Muscle layer of colon (tissue), 2 donors: ENCODE results near the gene CNNM3.
"Not testable (repeated sequence)": the region's sequence is repeated elsewhere in the genome, so short reads cannot be mapped to it uniquely, and the experiment has no call there.

Experiments used
- H3K27ac ChIP-seq: one replicate; pipeline ENCODE4 v1.7.0; 2013; ENCODE audit warnings: low read depth, mild to moderate bottlenecking, low read length, moderate library complexity
- H3K27me3 ChIP-seq, 2 donors: one replicate each; pipeline ENCODE4 v1.7.0; 2013; ENCODE audit warnings: low read length in 2 of 2, mild to moderate bottlenecking in 2 of 2; ENCODE audit not compliant: insufficient read depth in 2 of 2, control insufficient read depth in 1 of 2
- H3K36me3 ChIP-seq: one replicate; pipeline ENCODE4 v1.7.0; 2013; ENCODE audit warnings: mild to moderate bottlenecking, low read length; ENCODE audit not compliant: insufficient read depth
- H3K4me1 ChIP-seq: one replicate; pipeline ENCODE4 v1.7.0; 2013; ENCODE audit warnings: mild to moderate bottlenecking, low read length; ENCODE audit not compliant: insufficient read depth
- H3K4me3 ChIP-seq, 2 donors: one replicate each; pipeline ENCODE4 v1.7.0; 2013; ENCODE audit warnings: low read length in 2 of 2, low read depth in 1 of 2, mild to moderate bottlenecking in 1 of 2, moderate library complexity in 1 of 2
- H3K9ac ChIP-seq: one replicate; pipeline ENCODE4 v1.7.0; 2013; ENCODE audit warnings: low read length
- H3K9me3 ChIP-seq: one replicate; pipeline ENCODE4 v1.7.0; 2013; ENCODE audit warnings: mild to moderate bottlenecking, low read length
- donor health status: abdominal sarcoma.
- donor health status: Adenocarcinoma of cecum.

The CNNM3 gene

DNA sequence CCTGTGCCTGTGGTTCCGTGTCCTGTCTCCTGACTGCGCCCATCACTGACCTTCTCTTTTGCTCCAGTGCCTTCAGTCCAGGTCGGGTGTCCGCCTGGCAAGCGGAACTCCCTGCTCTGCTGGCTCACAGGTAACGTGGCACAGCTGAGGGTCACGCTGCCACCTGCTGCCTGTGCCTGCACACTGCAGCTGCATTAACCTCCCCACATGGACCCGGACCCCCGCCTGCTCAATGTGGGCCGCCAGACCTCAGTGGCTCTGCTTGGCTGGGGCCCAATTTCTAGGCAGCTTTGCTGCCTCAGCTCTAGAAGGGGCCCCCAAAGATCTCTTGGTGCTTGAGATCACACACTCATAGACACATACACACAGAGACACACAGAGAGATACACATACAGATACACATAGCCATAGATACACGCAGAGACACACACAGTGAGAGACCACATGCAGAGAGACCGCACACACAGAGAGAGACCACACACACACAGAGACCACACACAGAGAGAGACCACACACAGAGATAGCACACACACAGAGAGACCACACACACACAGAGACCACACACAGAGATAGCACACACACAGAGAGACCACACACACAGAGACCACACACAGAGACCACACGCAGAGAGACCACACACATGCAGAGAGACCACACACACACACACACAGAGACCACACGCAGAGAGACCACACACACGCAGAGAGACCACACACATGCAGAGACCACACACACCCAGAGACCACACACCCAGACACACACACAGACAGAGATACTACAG lies 14.9 kb upstream of the CNNM3 start:
- Histone ChIP-seq H3K9ac (no peak overlapping the region), H3K27me3 (no peaks in the 10 kb centered on the region), H3K4me3 (no peak overlapping the region), H3K36me3 (peaks cover 15% of the 10 kb centered on the region), H3K9me3 (no peaks in the 10 kb centered on the region), H3K27ac (no peak overlapping the region), H3K4me1 (peaks cover 7% of the 10 kb centered on the region)

- Histone ChIP-seq H3K4me3 (no peak overlapping the region), H3K4me1 (peaks cover 7% of the 10 kb centered on the region), H3K27me3 (no peaks in the 10 kb centered on the region), H3K9me3 (no peaks in the 10 kb centered on the region), H3K9ac (no peak overlapping the region), H3K36me3 (peaks cover 15% of the 10 kb centered on the region), H3K27ac (no peak overlapping the region)
These were observed 14.1 kb upstream of the CNNM3 start for GRCh38 chr2:96801786-96802595.

GRCh38 chr2:96802721-96803120 lies 13.3 kb upstream of the CNNM3 start:
- no peak overlapping the region for H3K27ac ChIP-seq

GRCh38 chr2:96804986-96805385 lies 11.1 kb upstream of the CNNM3 start:
- H3K27me3 ChIP-seq, result no peaks in the 10 kb centered on the region
- H3K4me3 ChIP-seq, result no peak overlapping the region
- no peak overlapping the region for H3K27ac ChIP-seq
- H3K9ac ChIP-seq, result no peak overlapping the region
- peaks cover 7% of the 10 kb centered on the region for H3K4me1 ChIP-seq
- no peaks in the 10 kb centered on the region for H3K9me3 ChIP-seq
- peaks cover 14% of the 10 kb centered on the region for H3K36me3 ChIP-seq

More at GRCh38 chr2:96802721-96803120, 13.3 kb upstream of the CNNM3 start:
- Histone ChIP-seq H3K9me3 (no peaks in the 10 kb centered on the region), H3K36me3 (peaks cover 10% of the 10 kb centered on the region), H3K9ac (no peak overlapping the region), H3K27me3 (no peaks in the 10 kb centered on the region), H3K4me3 (no peak overlapping the region), H3K4me1 (peaks cover 7% of the 10 kb centered on the region)

- H3K27ac ChIP-seq, H3K9me3 ChIP-seq, H3K4me3 ChIP-seq, H3K27me3 ChIP-seq, H3K4me1 ChIP-seq, H3K9ac ChIP-seq: not testable (repeated sequence)
- H3K36me3 ChIP-seq, result peaks cover 20% of the 10 kb centered on the region
These were observed 10.1 kb upstream of the CNNM3 start for GRCh38 chr2:96805946-96806345.

- H3K36me3 ChIP-seq, result peaks cover 20% of the 10 kb centered on the region
These were observed 9.5 kb upstream of the CNNM3 start for GRCh38 chr2:96806468-96807126.

DNA sequence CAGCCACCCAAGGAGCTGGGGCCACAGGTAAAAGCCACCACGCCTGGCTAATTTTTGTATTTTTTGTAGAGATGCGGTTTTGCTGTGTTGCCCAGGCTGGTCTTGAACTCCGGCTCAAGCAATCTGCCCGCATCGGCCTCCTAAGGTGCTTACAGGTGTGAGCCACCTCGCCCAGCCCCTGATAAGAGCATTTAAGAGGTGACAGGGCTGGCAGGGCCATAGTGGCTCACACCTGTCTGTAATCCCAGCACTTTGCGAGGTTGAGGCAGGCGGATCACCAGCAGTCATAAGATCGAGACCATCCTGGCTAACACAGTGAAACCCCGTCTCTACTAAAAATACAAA lies 9.0 kb upstream of the CNNM3 start:
- Histone ChIP-seq H3K27ac (no peak overlapping the region), H3K4me1 (peaks cover 2% of the 10 kb centered on the region), H3K27me3 (no peaks in the 10 kb centered on the region), H3K9me3 (no peaks in the 10 kb centered on the region), H3K9ac (no peak overlapping the region), H3K4me3 (no peak overlapping the region), H3K36me3 (peaks cover 17% of the 10 kb centered on the region)

More at GRCh38 chr2:96806468-96807126, 9.5 kb upstream of the CNNM3 start:
- H3K4me1 ChIP-seq, result no peaks in the 10 kb centered on the region
- H3K9ac ChIP-seq, result no peak overlapping the region
- no peaks in the 10 kb centered on the region for H3K27me3 ChIP-seq
- no peak overlapping the region for H3K27ac ChIP-seq
- no peaks in the 10 kb centered on the region for H3K9me3 ChIP-seq
- no peak overlapping the region for H3K4me3 ChIP-seq

GRCh38 chr2:96808176-96808837 lies 7.8 kb upstream of the CNNM3 start:
- Histone ChIP-seq H3K36me3 (peaks cover 11% of the 10 kb centered on the region), H3K4me3 (no peak overlapping the region), H3K27me3 (no peaks in the 10 kb centered on the region), H3K4me1 (peaks cover 5% of the 10 kb centered on the region), H3K27ac (no peak overlapping the region), H3K9ac (no peak overlapping the region), H3K9me3 (no peaks in the 10 kb centered on the region)

DNA sequence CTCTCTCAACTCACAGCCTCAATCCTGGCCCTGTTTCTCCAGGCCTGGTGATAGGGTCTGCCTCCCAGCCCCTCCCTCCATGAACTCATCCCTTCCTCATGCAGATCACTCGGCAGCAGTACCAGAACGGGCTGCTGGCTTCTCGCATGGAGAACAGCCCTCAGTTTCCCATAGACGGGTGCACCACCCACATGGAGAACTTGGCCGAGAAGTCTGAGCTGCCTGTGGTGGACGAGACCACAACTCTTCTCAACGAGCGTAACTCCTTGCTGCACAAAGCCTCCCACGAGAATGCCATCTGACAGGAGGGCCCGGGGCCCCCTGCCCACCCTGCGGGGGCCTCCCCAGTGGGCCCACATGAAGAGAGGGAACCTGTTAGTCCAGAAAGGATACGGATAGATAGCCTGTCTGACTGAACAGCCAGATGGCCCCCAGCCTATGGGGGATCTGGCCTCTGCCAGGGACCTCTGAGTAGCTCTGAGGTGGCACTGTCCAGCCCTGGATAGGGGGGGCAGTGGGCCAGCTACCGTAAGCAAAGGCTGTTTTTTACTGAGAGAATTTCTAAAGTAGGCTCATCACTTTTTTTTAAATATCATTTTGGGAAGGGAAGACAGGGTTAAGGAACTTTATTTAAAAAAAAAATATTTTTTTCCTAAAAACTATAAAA lies 6.7 kb upstream of the CNNM3 start:
- Histone ChIP-seq H3K9ac (no peak overlapping the region), H3K9me3 (no peaks in the 10 kb centered on the region), H3K4me3 (no peak overlapping the region), H3K27me3 (no peaks in the 10 kb centered on the region), H3K36me3 (peaks cover 11% of the 10 kb centered on the region), H3K27ac (no peak overlapping the region), H3K4me1 (peaks cover 5% of the 10 kb centered on the region)

- H3K27me3 ChIP-seq, result no peaks in the 10 kb centered on the region
- no peak overlapping the region for H3K4me3 ChIP-seq
- H3K27ac ChIP-seq, result no peak overlapping the region
- H3K36me3 ChIP-seq, result peaks cover 11% of the 10 kb centered on the region
- peaks cover 9% of the 10 kb centered on the region for H3K4me1 ChIP-seq
- H3K9ac ChIP-seq, result no peak overlapping the region
- no peaks in the 10 kb centered on the region for H3K9me3 ChIP-seq
These were observed 5.9 kb upstream of the CNNM3 start for GRCh38 chr2:96809951-96810782.
